ENCODE measurements around the gene SCN4B.

- no peak for TF ChIP-seq CTCF (conservative IDR thresholded peaks at IDR 0.05; ENCODE audit: low read depth, low read length)
- no peak for TF ChIP-seq USF2 (IDR thresholded peaks at IDR 0.05; ENCODE audit: low read depth, low read length)
- TF ChIP-seq POLR2A (IDR thresholded peaks at IDR 0.05; ENCODE audit: low read depth, low read length) = no peak
- no peak for TF ChIP-seq RAD21 (IDR thresholded peaks at IDR 0.05; ENCODE audit: low read length)
- no peak for TF ChIP-seq MAFK (IDR thresholded peaks at IDR 0.05; ENCODE audit: low read depth, low read length)
- TF ChIP-seq MXI1 (IDR thresholded peaks at IDR 0.05; ENCODE audit: borderline replicate concordance, low read depth, low read length) = no peak
- no peak for TF ChIP-seq RFX5 (IDR thresholded peaks at IDR 0.05; ENCODE audit: low read depth, low read length)
- no peak for TF ChIP-seq RCOR1 (IDR thresholded peaks at IDR 0.05; ENCODE audit: insufficient replicate concordance, low read length)
- no peak for TF ChIP-seq CEBPB (IDR thresholded peaks at IDR 0.05; ENCODE audit: low read depth, low read length)
- no peak for TF ChIP-seq MAZ (IDR thresholded peaks at IDR 0.05; ENCODE audit: borderline replicate concordance, low read depth, low read length)
These were observed 27.6 kb downstream of the SCN4B start for GRCh38 chr11:118124929-118125535.
